Upper lobe of left lung (tissue), 6 donors: ENCODE data around the gene LAMTOR4. TPM values are rescaled to one million over a fixed set of nuclear protein-coding genes. Genes with fewer than 3 reads are reported as not detected.

Experiments
- ATAC-seq, 2 donors: fragments of 200-7000 bp; cut with Tn5 transposase; one replicate each; pipeline ENCODE4 v1.9.1; 2022; ENCODE audit warnings: mild to moderate bottlenecking in 2 of 2, moderate library complexity in 2 of 2; ENCODE audit not compliant: low FRiP score in 2 of 2
- DNase-seq, 2 donors: peaks; one replicate each; pipeline ENCODE4 v3.0.0-alpha.2; 2019 to 2020
- H3K27ac ChIP-seq, 4 donors: fragments of 200-600 bp; sonication (generic); one replicate each; pipeline ENCODE4 v1.5.1; 2016 to 2019
- H3K27me3 ChIP-seq, 4 donors: fragments of 200-600 bp; sonication (generic); one replicate each; pipeline ENCODE4 v1.5.1; 2017 to 2019
- H3K36me3 ChIP-seq, 4 donors: fragments of 200-600 bp; sonication (generic); one replicate each; pipeline ENCODE4 v1.5.1; 2016 to 2019
- H3K4me1 ChIP-seq, 4 donors: fragments of 200-600 bp; sonication (generic); one replicate each; pipeline ENCODE4 v1.5.1; 2018 to 2019
- H3K4me3 ChIP-seq, 4 donors: fragments of 200-600 bp; sonication (generic); one replicate each; pipeline ENCODE4 v1.5.1; 2017 to 2019; ENCODE audit warnings: mild to moderate bottlenecking in 2 of 4, moderate library complexity in 1 of 4
- H3K9me3 ChIP-seq, 4 donors: fragments of 200-600 bp; sonication (generic); one replicate each; pipeline ENCODE4 v1.5.1; 2018 to 2019
- EP300 ChIP-seq, 4 donors: sonication (generic); formaldehyde crosslinking; IDR thresholded peaks; one replicate each; pipeline ENCODE4 v1.5.1; 2017; ENCODE audit warnings: antibody characterized with exemption in 4 of 4, control low read depth in 2 of 4
- POLR2A ChIP-seq, 4 donors: fragments of 450-650 bp; IDR thresholded peaks; one replicate each; pipeline ENCODE4 v1.5.1; 2016 to 2017; ENCODE audit warnings: antibody characterized with exemption in 4 of 4, mild to moderate bottlenecking in 2 of 4
- POLR2AphosphoS5 ChIP-seq, 2 donors: sonication (generic); formaldehyde crosslinking; IDR thresholded peaks; one replicate each; pipeline ENCODE4 v1.5.1; 2017; ENCODE audit warnings: antibody characterized with exemption in 2 of 2
- WGBS, 2 donors: methylation state at CpG; one replicate each; pipeline ENCODE4 v1.1.5; 2017 to 2018; 5-methylcytosine and 5-hydroxymethylcytosine counted together
- total RNA-seq, 6 donors: library from RNA; depleted of rRNA in 4 of 6; stranded (reverse); fragments of >200 nt in 4 of 6; gene quantifications; one replicate each; pipeline versions ENCODE4 v1.1.0 to v1.2.1, GENCODE V29; 2016 to 2021
- TF ChIP-seq, protein P1 (sequence below), 6 experiments: fragments of 450-650 bp in 4 of 6; fragments of 200-600 bp in 2 of 6; sonication (generic) in 2 of 6; IDR thresholded peaks; one replicate each; pipeline ENCODE4 v1.5.1; 2016 to 2019; ENCODE audit warnings: antibody characterized with exemption in 6 of 6
- donor health status: DM: no; HTN: no; CAD: no; lungs with moderate emphysema.
- donor health status: DM: no; HTN: yes; CAD: no; lungs with severe emphysema.

Gene LAMTOR4
- total RNA-seq, 6 donors from 2014 or later: 111 to 223 (median 148) TPM

DNA sequence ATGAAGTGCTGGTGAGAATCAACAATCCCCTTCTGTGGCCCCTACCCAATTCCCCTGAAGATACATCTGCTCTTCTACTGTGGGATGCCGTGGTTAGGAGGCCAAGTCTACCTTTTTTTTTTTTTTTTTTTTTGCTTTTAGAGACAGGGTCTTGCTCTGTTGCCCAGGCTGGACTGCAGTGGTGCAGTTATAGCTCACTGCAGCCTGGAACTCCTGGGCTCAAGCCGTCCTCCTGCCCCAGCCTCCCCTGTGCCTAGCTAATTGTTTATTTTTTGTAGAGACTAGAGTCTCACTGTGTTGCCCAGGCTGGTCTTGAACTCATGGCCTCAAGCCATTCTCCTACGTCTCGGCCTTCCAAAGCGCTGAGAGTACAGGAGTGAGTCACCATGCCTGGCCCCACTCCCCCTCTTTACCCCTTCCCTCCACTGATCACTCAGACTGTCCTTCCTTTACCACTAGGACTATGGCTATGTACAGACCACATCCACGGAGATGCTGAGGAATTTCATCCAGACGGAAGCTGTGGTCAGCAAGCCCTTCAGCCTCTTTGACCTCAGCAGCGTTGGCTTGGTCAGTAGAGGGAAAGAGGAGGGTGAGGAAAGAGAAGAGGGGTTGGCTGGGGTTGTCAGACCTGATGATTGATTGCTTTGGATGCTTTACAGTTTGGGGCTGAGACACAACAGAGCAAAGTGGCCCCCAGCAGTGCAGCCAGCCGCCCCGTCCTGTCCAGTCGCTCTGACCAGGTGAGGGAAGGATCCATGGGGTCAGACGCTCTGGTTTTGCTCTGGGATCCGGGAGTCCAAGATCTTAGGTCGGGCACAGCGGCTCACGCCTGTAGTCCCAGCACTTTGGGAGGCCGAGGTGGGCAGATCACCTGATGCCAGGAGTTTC, 45.5 kb upstream of the LAMTOR4 start:
- Histone ChIP-seq H3K27ac (peak overlapping the region in 1 of 4 donors; percentile 93), H3K36me3 (peaks cover 7 to 66% (median 53%) of the 10 kb centered on the region in 4 donors), H3K4me3 (no peak overlapping the region), H3K4me1 (peaks cover 19 to 30% (median 21%) of the 10 kb centered on the region in 4 donors), H3K27me3 (no peaks in the 10 kb centered on the region), H3K9me3 (no peaks in the 10 kb centered on the region)
- no peak for DNase-seq
- TF ChIP-seq POLR2AphosphoS5 (IDR thresholded peaks at IDR 0.05): no peak
- no peak for TF ChIP-seq EP300 (IDR thresholded peaks at IDR 0.05)
- no peak for TF ChIP-seq POLR2A (IDR thresholded peaks at IDR 0.05)
- TF ChIP-seq, protein P1, sequence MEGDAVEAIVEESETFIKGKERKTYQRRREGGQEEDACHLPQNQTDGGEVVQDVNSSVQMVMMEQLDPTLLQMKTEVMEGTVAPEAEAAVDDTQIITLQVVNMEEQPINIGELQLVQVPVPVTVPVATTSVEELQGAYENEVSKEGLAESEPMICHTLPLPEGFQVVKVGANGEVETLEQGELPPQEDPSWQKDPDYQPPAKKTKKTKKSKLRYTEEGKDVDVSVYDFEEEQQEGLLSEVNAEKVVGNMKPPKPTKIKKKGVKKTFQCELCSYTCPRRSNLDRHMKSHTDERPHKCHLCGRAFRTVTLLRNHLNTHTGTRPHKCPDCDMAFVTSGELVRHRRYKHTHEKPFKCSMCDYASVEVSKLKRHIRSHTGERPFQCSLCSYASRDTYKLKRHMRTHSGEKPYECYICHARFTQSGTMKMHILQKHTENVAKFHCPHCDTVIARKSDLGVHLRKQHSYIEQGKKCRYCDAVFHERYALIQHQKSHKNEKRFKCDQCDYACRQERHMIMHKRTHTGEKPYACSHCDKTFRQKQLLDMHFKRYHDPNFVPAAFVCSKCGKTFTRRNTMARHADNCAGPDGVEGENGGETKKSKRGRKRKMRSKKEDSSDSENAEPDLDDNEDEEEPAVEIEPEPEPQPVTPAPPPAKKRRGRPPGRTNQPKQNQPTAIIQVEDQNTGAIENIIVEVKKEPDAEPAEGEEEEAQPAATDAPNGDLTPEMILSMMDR (IDR thresholded peaks at IDR 0.05): no peak
- WGBS, 2 donors: 91 to 92% methylated on average over 15 to 17 of the region's 17 CpGs
- ATAC-seq: no peak

DNA sequence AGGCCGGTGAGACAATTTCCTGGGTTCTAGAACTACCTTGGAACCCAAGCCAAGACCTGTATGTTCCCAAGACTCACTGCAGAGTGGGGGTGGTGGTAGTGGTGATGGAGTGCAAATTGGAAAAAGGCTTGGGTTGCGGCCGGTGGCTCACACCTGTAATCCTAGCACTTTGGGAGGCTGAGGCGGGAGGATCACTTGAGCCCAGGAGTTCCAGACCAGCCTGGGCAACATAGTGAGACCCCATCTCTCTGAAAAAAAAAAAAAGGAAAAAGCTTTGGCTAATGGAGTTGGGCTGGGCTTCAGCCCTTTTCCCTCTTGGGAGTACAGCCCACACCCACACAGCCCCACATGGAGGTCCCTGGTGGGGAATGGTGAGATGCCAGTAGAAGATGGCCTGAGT, 43.2 kb upstream of the LAMTOR4 start:
- Histone ChIP-seq H3K27ac (no peak overlapping the region), H3K36me3 (peaks cover 5 to 74% (median 56%) of the 10 kb centered on the region in 4 donors), H3K4me1 (peaks cover 7 to 15% (median 9%) of the 10 kb centered on the region in 4 donors), H3K4me3 (no peak overlapping the region), H3K9me3 (no peaks in the 10 kb centered on the region), H3K27me3 (no peaks in the 10 kb centered on the region)
- 96 to 100% methylated on average over 4 of the region's 4 CpGs for WGBS, 2 donors
- TF ChIP-seq, protein P1 (IDR thresholded peaks at IDR 0.05): no peak
- TF ChIP-seq POLR2AphosphoS5 (IDR thresholded peaks at IDR 0.05) (no peak), EP300 (IDR thresholded peaks at IDR 0.05) (no peak), POLR2A (IDR thresholded peaks at IDR 0.05) (no peak)
- DNase-seq (no peak), ATAC-seq (no peak)

DNA sequence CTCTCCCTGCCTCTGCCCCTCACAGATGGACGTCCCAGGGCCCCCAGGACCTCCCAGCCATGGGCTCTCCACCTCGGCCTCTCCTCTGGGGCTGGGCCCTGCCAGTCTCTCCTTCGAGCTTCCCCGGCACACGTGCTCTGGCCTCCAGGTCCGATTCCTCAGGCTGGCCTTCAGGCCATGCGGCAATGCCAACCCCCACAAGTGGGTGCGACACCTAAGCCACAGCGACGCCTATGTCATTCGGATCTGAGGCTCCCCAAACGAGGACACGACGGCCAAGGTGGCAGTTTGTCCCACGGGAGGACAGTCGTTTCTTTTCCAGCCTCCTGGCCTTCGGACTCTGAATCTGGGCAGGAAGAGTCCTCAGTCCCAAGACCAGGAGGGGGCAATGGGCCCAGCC, 42.1 kb upstream of the LAMTOR4 start:
- Histone ChIP-seq H3K9me3 (no peaks in the 10 kb centered on the region), H3K36me3 (peaks cover 9 to 83% (median 66%) of the 10 kb centered on the region in 4 donors), H3K4me1 (peaks cover 7 to 11% (median 7%) of the 10 kb centered on the region in 4 donors), H3K4me3 (no peak overlapping the region), H3K27ac (no peak overlapping the region), H3K27me3 (no peaks in the 10 kb centered on the region)
- DNase-seq (no peak), ATAC-seq (no peak)
- WGBS, 2 donors: 91% methylated on average over 17 of the region's 17 CpGs
- TF ChIP-seq, protein P1 (IDR thresholded peaks at IDR 0.05): no peak
- TF ChIP-seq POLR2AphosphoS5 (IDR thresholded peaks at IDR 0.05): no peak
- no peak for TF ChIP-seq POLR2A (IDR thresholded peaks at IDR 0.05)
- no peak for TF ChIP-seq EP300 (IDR thresholded peaks at IDR 0.05)

DNA sequence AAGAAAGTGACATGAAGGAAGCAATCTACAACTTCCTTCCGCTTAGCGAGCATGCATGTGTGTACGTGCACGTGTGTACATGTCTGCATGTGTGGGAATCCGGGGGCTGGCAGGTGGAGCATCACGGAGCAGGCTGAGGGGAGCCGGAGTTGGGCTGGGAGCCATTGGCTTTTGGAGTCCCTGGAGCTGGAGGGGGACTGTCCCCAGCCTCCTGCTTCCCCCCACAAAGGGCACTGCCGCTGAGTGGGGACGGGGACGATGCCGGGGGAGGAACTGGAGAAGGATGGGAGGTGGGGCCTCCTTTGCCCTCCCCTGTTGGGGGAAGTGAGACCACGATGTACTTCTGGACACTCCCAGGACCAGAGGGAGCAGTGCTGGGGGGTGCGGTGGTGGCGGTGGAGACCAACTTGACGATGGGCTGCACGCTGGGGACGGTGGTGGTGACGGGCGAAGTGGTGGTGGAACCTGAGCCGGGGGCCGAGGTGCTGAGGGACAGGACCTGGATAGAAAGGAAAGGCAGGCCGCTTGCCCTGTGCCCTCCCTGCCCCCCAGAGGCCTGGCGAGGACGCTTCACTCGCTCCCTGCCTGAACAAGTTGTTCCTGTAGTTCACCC, 41.5 kb upstream of the LAMTOR4 start:
- peaks cover 12 to 89% (median 72%) of the 10 kb centered on the region in 4 donors for H3K36me3 ChIP-seq
- no peak for DNase-seq
- no peak for TF ChIP-seq POLR2A (IDR thresholded peaks at IDR 0.05)
- no peak for TF ChIP-seq EP300 (IDR thresholded peaks at IDR 0.05)
- TF ChIP-seq POLR2AphosphoS5 (IDR thresholded peaks at IDR 0.05): no peak
- TF ChIP-seq, protein P1 (IDR thresholded peaks at IDR 0.05): no peak
- ATAC-seq: no peak
- WGBS, 2 donors: 84 to 88% methylated on average over 22 to 25 of the region's 25 CpGs
- H3K27ac ChIP-seq: no peak overlapping the region
- H3K9me3 ChIP-seq: no peaks in the 10 kb centered on the region
- H3K4me3 ChIP-seq: no peak overlapping the region
- H3K4me1 ChIP-seq: peaks cover 5 to 6% (median 5%) of the 10 kb centered on the region in 4 donors
- H3K27me3 ChIP-seq: no peaks in the 10 kb centered on the region
